Activated CD8-positive, alpha-beta memory T cell treated with anti-CD3 and anti-CD28 coated beads for 36 hours (primary cell): ENCODE data around the gene RAD54L2. TPM values are rescaled to one million over a fixed set of nuclear protein-coding genes. Genes with fewer than 3 reads are reported as not detected.

Source experiments
- CTCF ChIA-PET: fragments of 350-600 bp; sonication (Branson Sonifier 250); formaldehyde crosslinking; loops from one replicate; lab custom pipeline; 2021; ENCODE audit warnings: antibody characterized with exemption; lab: Charles Lee
- POLR2A ChIA-PET: fragments of 350-600 bp; sonication (Branson Sonifier 250); formaldehyde crosslinking; loops from one replicate; lab custom pipeline; 2021; ENCODE audit warnings: antibody characterized with exemption; lab: Charles Lee
- total RNA-seq, 2 experiments: library from RNA; stranded (reverse); gene quantifications; one replicate each; pipeline ENCODE4 v1.2.3, GENCODE V29; 2021

RAD54L2 gene
- total RNA-seq, 2 experiments from 2014 or later = 34.8 to 35.3 TPM

- ChIA-PET CTCF (no interaction called here), POLR2A (no interaction called here)
These were observed 46.7 kb downstream of the RAD54L2 start for GRCh38 chr3:51585197-51585596.

- POLR2A ChIA-PET = interaction anchor here (0.7 kb wide), 1 partner anchor 506 kb away, joined by 5 read pairs; no protein-coding TSS in a partner anchor
- CTCF ChIA-PET = interaction anchor here (1.0 kb wide), 1 partner anchor 49 kb away, joined by 4 read pairs; no protein-coding TSS in a partner anchor
These were observed 47.4 kb downstream of the RAD54L2 start for GRCh38 chr3:51585871-51586270.

Other genes starting within 250 kb of the RAD54L2 start
- gene MANF, start 153.4 kb upstream of the RAD54L2 start, total RNA-seq = 100 to 1,000 TPM; 196 to 215 TPM
- 10 to 100 TPM; 40.5 to 41.2 TPM for gene RBM15B, start 147.4 kb upstream of the RAD54L2 start, total RNA-seq
- gene DCAF1, start 38.7 kb upstream of the RAD54L2 start, total RNA-seq = 10 to 100 TPM; 46.3 to 46.7 TPM
- gene TEX264, start 132.5 kb downstream of the RAD54L2 start, total RNA-seq = 10 to 100 TPM; 45.5 to 46.4 TPM
- gene GRM2, start 168.3 kb downstream of the RAD54L2 start, total RNA-seq = under 1 TPM; 0.11 to 0.23 TPM
- not detected for gene IQCF6, start 240.5 kb downstream of the RAD54L2 start, total RNA-seq